Karpas-422 (cell line): ENCODE measurements around the gene UGGT2. TPM values are rescaled to one million over a fixed set of nuclear protein-coding genes. Genes with fewer than 3 reads are reported as not detected.

ENCODE experiments used
- DNase-seq: peaks from one replicate; pipeline ENCODE4 v3.0.0-alpha.2; 2015
- H2AFZ ChIP-seq: fragments of 200-600 bp; sonication (generic); 2 replicates; pipeline ENCODE4 v1.6.1; 2014; ENCODE audit warnings: antibody characterized with exemption, low read length, mixed read lengths
- H3K27ac ChIP-seq: fragments of 200-600 bp; sonication (generic); 2 replicates; pipeline ENCODE4 v1.5.1; 2014; ENCODE audit warnings: mild to moderate bottlenecking, low read length, moderate library complexity
- H3K27me3 ChIP-seq: fragments of 200-600 bp; sonication (generic); 2 replicates; pipeline ENCODE4 v1.6.1; 2014; ENCODE audit warnings: low read length, mixed read lengths
- H3K36me3 ChIP-seq: fragments of 200-600 bp; sonication (generic); 2 replicates; pipeline ENCODE4 v1.6.1; 2014; ENCODE audit warnings: low read length, mixed read lengths; ENCODE audit not compliant: insufficient read depth
- H3K4me1 ChIP-seq: fragments of 200-600 bp; sonication (generic); 2 replicates; pipeline ENCODE4 v1.6.1; 2014; ENCODE audit warnings: mild to moderate bottlenecking, low read length, mixed read lengths
- H3K4me2 ChIP-seq: fragments of 200-600 bp; sonication (generic); 2 replicates; pipeline ENCODE4 v1.6.1; 2014; ENCODE audit warnings: low read length, low read depth, mild to moderate bottlenecking; ENCODE audit not compliant: poor library complexity, severe bottlenecking
- H3K4me3 ChIP-seq: fragments of 200-600 bp; sonication (generic); 2 replicates; pipeline ENCODE4 v1.5.1; 2014; ENCODE audit warnings: mild to moderate bottlenecking, antibody characterized with exemption, low read length, mixed read lengths
- H3K79me2 ChIP-seq: fragments of 200-600 bp; sonication (generic); 2 replicates; pipeline ENCODE4 v1.6.1; 2014; ENCODE audit warnings: mild to moderate bottlenecking, low read length, mixed read lengths
- H3K9ac ChIP-seq: fragments of 200-600 bp; sonication (generic); 2 replicates; pipeline ENCODE4 v1.6.0; 2014; ENCODE audit warnings: low read length
- H3K9me2 ChIP-seq: fragments of 200-600 bp; sonication (generic), shearing (Covaris generic); replicated peaks from 2 replicates; pipeline ENCODE4 v1.6.0; 2014; ENCODE audit warnings: mild to moderate bottlenecking, low read length, moderate library complexity; ENCODE audit not compliant: insufficient read depth
- H3K9me3 ChIP-seq: fragments of 300-700, 200-600 bp; sonication (generic); 2 replicates; pipeline ENCODE4 v1.6.1; 2014; ENCODE audit warnings: low read length, mixed read lengths
- H4K20me1 ChIP-seq: fragments of 200-600 bp; sonication (generic); 2 replicates; pipeline ENCODE4 v1.6.1; 2014; ENCODE audit warnings: mild to moderate bottlenecking, antibody characterized with exemption, low read length, low read depth; ENCODE audit not compliant: insufficient read depth
- total RNA-seq: library from RNA; depleted of rRNA; stranded (reverse); fragments of >200 nt; shearing (Covaris generic); gene quantifications from 2 replicates; pipeline ENCODE4 v1.2.3, GENCODE V29; 2014; ENCODE audit warnings: low replicate concordance

Gene UGGT2
- total RNA-seq, 1 experiment from 2014 or later, result 73.1 TPM

DNA sequence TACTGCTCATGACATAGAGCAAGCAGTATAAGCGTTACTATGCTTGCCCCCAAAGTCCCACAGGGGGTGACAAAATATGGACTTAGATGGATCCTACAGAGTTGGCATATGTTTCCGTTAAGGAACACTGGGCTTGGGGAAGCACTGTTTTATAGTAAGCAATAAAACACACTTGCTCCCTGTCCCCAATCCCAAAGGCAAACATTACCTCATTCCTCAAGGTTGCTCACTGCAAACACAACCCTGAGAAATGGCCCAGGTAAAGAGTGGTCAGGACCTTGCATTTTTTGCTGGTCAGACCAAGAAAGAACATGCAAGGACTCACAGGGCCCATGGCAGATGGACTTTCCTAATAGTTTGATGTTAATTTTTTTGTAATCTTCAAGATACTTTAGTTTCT lies 32.3 kb downstream of the UGGT2 start:
- Histone ChIP-seq H3K4me3 (no peak overlapping the region), H3K9ac (no peak overlapping the region), H3K79me2 (peaks cover 35% of the 10 kb centered on the region), H3K9me2 (no peaks in the 10 kb centered on the region), H3K36me3 (peaks cover 30% of the 10 kb centered on the region), H3K4me1 (peaks cover 12% of the 10 kb centered on the region), H3K9me3 (no peaks in the 10 kb centered on the region), H3K27ac (no peak overlapping the region), H4K20me1 (no peaks in the 10 kb centered on the region), H3K27me3 (no peaks in the 10 kb centered on the region), H3K4me2 (no peak overlapping the region), H2AFZ (no peak overlapping the region)
- DNase-seq, result no peak

DNA sequence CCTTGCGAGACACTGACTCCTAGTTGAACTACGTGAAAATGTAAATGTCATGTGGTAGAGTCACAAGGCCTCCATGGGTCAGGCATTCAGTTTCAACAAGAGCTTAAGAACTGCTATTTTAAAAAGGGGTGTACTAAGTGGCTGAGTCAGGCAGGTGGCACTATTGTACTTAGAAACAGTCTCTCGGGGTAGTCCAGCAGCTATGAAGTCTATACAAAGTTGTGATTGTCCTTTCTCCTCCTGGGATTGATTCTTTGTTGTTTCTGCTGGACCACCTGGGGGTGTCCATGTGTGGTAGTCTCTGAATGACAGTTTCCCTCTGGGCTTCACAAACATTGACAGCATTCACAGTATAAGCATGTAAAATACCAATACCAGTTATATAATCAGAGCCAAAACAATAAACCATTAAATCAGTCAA lies 33.0 kb downstream of the UGGT2 start:
- Histone ChIP-seq H3K4me2 (no peak overlapping the region), H2AFZ (no peak overlapping the region), H4K20me1 (no peaks in the 10 kb centered on the region), H3K4me3 (no peak overlapping the region), H3K4me1 (peaks cover 12% of the 10 kb centered on the region), H3K27me3 (no peaks in the 10 kb centered on the region), H3K9ac (no peak overlapping the region), H3K9me2 (no peaks in the 10 kb centered on the region), H3K36me3 (peaks cover 35% of the 10 kb centered on the region), H3K9me3 (no peaks in the 10 kb centered on the region), H3K79me2 (peaks cover 29% of the 10 kb centered on the region), H3K27ac (no peak overlapping the region)
- DNase-seq, result peak; percentile 81

- Histone ChIP-seq H3K9me2 (no peaks in the 10 kb centered on the region), H3K4me2 (no peak overlapping the region), H3K27me3 (no peaks in the 10 kb centered on the region), H3K36me3 (peaks cover 38% of the 10 kb centered on the region), H3K4me3 (no peak overlapping the region), H3K27ac (no peak overlapping the region), H4K20me1 (no peaks in the 10 kb centered on the region), H3K79me2 (peaks cover 19% of the 10 kb centered on the region), H3K9ac (no peak overlapping the region), H2AFZ (no peak overlapping the region), H3K4me1 (peaks cover 10% of the 10 kb centered on the region), H3K9me3 (no peaks in the 10 kb centered on the region)
- no peak for DNase-seq
These were observed 35.1 kb downstream of the UGGT2 start for GRCh38 chr13:96018135-96018534.

- Histone ChIP-seq H3K9me2 (no peaks in the 10 kb centered on the region), H2AFZ (no peak overlapping the region), H3K4me2 (no peak overlapping the region), H4K20me1 (no peaks in the 10 kb centered on the region), H3K9ac (no peak overlapping the region), H3K9me3 (peaks cover 5% of the 10 kb centered on the region; the same call in 1 of the 2 replicates), H3K27me3 (no peaks in the 10 kb centered on the region), H3K36me3 (peaks cover 58% of the 10 kb centered on the region), H3K79me2 (peaks cover 65% of the 10 kb centered on the region), H3K27ac (no peak overlapping the region), H3K4me1 (peaks cover 14% of the 10 kb centered on the region), H3K4me3 (no peak overlapping the region)
- DNase-seq, result no peak
These were observed 41.8 kb downstream of the UGGT2 start for GRCh38 chr13:96011291-96011872.

GRCh38 chr13:96003304-96003703 lies 49.9 kb downstream of the UGGT2 start:
- peaks cover 5% of the 10 kb centered on the region; the same call in 1 of the 2 replicates for H3K9me3 ChIP-seq
- no peak overlapping the region for H3K4me2 ChIP-seq
- H3K4me3 ChIP-seq, result no peak overlapping the region
- no peak overlapping the region for H3K27ac ChIP-seq
- H2AFZ ChIP-seq, result no peak overlapping the region
- peaks cover 15% of the 10 kb centered on the region for H3K36me3 ChIP-seq
- peaks cover 5% of the 10 kb centered on the region; the same call in 1 of the 2 replicates for H3K4me1 ChIP-seq
- H4K20me1 ChIP-seq, result no peaks in the 10 kb centered on the region
- H3K79me2 ChIP-seq, result peaks cover 69% of the 10 kb centered on the region
- no peaks in the 10 kb centered on the region for H3K27me3 ChIP-seq
- no peak overlapping the region for H3K9ac ChIP-seq
- H3K9me2 ChIP-seq, result no peaks in the 10 kb centered on the region
- DNase-seq, result peak; percentile 53

DNA sequence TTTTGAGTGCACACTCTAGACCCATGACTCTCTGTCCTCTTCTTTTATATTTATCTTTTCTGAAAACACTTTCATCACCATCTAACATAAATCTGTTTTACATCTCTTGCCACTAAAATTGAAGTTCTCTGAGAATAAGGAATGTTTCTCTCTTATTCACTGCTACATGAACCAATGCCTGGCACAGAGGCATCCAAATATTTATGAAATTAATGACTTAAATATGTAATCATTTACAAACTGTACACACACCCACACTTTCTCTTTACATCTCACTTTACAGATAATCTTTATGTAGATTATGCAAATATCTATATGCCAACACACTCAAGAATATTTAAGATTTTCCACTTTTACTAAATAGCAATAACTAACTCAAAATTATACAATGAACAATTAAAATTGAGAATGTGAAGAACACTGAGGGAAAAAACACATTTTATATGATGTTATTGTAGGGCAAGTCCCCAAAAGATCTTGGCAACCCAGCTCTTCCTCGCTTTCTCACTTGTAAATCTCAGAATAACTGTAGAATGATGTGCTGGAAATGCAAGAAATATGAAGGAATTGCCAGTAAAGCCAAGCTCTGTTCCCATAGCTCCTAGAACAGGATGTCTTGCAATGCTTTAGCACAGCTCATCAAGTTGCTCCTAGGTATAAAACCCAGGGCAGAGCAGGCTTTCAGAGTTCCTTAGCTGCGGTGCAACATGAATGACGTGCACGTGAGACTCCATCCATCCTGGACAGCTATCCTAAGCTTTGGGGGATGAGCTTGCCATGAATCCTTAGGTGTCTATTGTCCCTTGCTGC lies 50.7 kb downstream of the UGGT2 start:
- no peak overlapping the region for H3K4me2 ChIP-seq
- no peak overlapping the region for H3K9ac ChIP-seq
- H3K27me3 ChIP-seq, result no peaks in the 10 kb centered on the region
- no peak overlapping the region for H3K4me3 ChIP-seq
- DNase-seq, result no peak
- H3K79me2 ChIP-seq, result peaks cover 65% of the 10 kb centered on the region
- H3K4me1 ChIP-seq, result peaks cover 5% of the 10 kb centered on the region; the same call in 1 of the 2 replicates
- no peak overlapping the region for H2AFZ ChIP-seq
- no peaks in the 10 kb centered on the region for H4K20me1 ChIP-seq
- peaks cover 7% of the 10 kb centered on the region; the same call in 1 of the 2 replicates for H3K36me3 ChIP-seq
- H3K27ac ChIP-seq, result no peak overlapping the region
- H3K9me2 ChIP-seq, result no peaks in the 10 kb centered on the region
- no peaks in the 10 kb centered on the region for H3K9me3 ChIP-seq

DNA sequence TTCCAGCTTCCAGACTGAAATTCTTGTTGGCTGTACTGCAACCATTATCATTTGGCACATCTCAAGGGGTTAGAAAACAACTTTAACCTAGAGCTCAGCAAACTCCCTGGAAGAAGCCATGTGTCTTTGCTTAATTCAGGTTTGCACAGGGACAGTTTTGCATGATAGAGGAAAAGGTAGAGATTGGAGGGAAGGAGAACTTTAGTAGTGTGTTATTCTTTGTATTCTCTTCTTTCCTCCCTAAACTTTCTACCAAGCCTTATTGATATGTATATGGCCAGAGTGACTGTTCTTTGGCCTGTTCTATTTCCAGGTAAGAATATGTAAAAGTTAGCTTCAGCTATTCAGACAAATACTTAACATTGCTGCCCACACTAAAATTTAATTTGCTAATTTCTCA lies 53.1 kb downstream of the UGGT2 start:
- H3K4me2 ChIP-seq, result no peak overlapping the region
- no peaks in the 10 kb centered on the region for H3K9me2 ChIP-seq
- no peak overlapping the region for H3K4me3 ChIP-seq
- no peaks in the 10 kb centered on the region for H3K27me3 ChIP-seq
- peaks cover 52% of the 10 kb centered on the region for H3K79me2 ChIP-seq
- H3K27ac ChIP-seq, result no peak overlapping the region
- H4K20me1 ChIP-seq, result no peaks in the 10 kb centered on the region
- no peak for DNase-seq
- peaks cover 10% of the 10 kb centered on the region; the same call in 1 of the 2 replicates for H3K36me3 ChIP-seq
- H3K4me1 ChIP-seq, result peaks cover 5% of the 10 kb centered on the region; the same call in 1 of the 2 replicates
- H3K9me3 ChIP-seq, result no peaks in the 10 kb centered on the region
- no peak overlapping the region for H2AFZ ChIP-seq
- H3K9ac ChIP-seq, result no peak overlapping the region

DNA sequence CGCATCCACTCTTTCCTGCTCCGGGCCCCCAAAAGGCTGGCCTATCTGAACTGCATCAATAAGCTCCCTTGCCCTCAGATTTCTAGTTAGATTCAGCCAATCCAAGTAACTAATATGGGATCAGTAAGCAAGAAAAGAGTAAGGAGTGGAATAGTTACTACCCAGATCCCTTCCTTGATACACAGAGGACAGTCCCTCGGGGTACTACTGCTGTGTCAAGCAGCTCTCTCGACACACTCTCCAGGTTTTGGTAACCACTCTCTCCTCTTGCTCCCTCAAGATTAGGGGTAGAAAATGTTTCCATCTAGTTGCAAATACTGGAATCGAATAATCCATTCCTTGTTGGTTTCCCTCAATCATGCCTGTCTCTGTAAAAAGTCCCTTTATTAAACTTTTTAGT lies 65.4 kb downstream of the UGGT2 start:
- H3K9me2 ChIP-seq, result no peaks in the 10 kb centered on the region
- no peak overlapping the region for H3K9ac ChIP-seq
- H4K20me1 ChIP-seq, result no peaks in the 10 kb centered on the region
- no peak overlapping the region for H3K4me3 ChIP-seq
- H3K4me2 ChIP-seq, result no peak overlapping the region
- no peak for DNase-seq
- no peaks in the 10 kb centered on the region for H3K79me2 ChIP-seq
- no peaks in the 10 kb centered on the region for H3K9me3 ChIP-seq
- peaks cover 2% of the 10 kb centered on the region; the same call in 1 of the 2 replicates for H3K36me3 ChIP-seq
- H2AFZ ChIP-seq, result no peak overlapping the region
- H3K27me3 ChIP-seq, result no peaks in the 10 kb centered on the region
- no peak overlapping the region for H3K27ac ChIP-seq
- no peaks in the 10 kb centered on the region for H3K4me1 ChIP-seq
